ENCODE measurements around the gene GBF1. TPM values are rescaled to one million over a fixed set of nuclear protein-coding genes. Genes with fewer than 3 reads are reported as not detected.

The GBF1 gene
- total and polyA plus RNA-seq, 2 of the 13 experiments (the other 11 are each of a cell fraction or from before 2014, with no cell fraction given) = 17.1 to 21.9 TPM

DNA sequence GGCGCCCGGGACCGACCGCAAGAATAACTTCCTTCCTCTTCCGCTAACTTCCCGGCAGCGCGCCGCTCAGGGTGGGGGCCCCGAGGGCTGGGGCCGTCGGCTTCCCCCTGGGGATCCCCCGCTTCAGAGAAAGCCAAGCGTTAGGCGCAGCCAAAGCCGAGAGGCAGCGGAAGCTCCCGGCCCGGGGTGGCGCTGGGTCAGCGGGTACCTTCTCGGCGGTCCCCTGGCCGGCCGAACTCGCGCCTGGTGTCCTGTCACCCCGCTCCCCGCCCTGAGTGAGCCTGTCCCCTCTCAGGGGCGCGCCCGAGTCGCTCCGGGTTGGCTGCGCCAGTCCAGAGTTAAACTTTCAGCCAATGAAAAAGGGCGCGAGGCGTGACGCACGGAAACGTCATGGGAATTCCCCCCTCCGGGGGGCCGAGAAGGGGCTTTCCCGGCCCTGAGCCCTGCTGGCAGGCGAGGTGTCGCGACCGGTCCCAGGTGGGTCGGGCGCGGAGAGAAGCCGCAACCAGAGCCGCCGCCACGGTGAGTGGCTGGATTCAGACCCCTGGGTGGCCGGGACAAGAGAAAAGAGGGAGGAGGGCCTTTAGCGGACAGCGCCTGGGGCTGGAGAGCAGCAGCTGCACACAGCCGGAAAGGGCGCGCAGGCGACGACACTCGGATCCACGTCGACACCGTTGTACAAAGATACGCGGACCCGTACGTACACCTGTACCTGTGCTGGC lies 148.9 kb downstream of the GBF1 start (continued):
- TF ChIP-seq, protein P1, sequence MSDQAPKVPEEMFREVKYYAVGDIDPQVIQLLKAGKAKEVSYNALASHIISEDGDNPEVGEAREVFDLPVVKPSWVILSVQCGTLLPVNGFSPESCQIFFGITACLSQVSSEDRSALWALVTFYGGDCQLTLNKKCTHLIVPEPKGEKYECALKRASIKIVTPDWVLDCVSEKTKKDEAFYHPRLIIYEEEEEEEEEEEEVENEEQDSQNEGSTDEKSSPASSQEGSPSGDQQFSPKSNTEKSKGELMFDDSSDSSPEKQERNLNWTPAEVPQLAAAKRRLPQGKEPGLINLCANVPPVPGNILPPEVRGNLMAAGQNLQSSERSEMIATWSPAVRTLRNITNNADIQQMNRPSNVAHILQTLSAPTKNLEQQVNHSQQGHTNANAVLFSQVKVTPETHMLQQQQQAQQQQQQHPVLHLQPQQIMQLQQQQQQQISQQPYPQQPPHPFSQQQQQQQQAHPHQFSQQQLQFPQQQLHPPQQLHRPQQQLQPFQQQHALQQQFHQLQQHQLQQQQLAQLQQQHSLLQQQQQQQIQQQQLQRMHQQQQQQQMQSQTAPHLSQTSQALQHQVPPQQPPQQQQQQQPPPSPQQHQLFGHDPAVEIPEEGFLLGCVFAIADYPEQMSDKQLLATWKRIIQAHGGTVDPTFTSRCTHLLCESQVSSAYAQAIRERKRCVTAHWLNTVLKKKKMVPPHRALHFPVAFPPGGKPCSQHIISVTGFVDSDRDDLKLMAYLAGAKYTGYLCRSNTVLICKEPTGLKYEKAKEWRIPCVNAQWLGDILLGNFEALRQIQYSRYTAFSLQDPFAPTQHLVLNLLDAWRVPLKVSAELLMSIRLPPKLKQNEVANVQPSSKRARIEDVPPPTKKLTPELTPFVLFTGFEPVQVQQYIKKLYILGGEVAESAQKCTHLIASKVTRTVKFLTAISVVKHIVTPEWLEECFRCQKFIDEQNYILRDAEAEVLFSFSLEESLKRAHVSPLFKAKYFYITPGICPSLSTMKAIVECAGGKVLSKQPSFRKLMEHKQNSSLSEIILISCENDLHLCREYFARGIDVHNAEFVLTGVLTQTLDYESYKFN (CRISPR knock-in tag; conservative IDR thresholded peaks at IDR 0.05) = peak; percentile 27
- 0 out of 2 replicates have a peak, but pooled peaks have one; percentile 38 for TF ChIP-seq ISX (CRISPR knock-in tag; conservative IDR thresholded peaks at IDR 0.05)
- TF ChIP-seq PAF1 (CRISPR knock-in tag; IDR thresholded peaks at IDR 0.05) = no peak
- no peak for TF ChIP-seq FOXK2 (IDR thresholded peaks at IDR 0.05)
- TF ChIP-seq DMAP1 (CRISPR knock-in tag; IDR thresholded peaks at IDR 0.05) = peak; percentile 83
- TF ChIP-seq, protein P2, sequence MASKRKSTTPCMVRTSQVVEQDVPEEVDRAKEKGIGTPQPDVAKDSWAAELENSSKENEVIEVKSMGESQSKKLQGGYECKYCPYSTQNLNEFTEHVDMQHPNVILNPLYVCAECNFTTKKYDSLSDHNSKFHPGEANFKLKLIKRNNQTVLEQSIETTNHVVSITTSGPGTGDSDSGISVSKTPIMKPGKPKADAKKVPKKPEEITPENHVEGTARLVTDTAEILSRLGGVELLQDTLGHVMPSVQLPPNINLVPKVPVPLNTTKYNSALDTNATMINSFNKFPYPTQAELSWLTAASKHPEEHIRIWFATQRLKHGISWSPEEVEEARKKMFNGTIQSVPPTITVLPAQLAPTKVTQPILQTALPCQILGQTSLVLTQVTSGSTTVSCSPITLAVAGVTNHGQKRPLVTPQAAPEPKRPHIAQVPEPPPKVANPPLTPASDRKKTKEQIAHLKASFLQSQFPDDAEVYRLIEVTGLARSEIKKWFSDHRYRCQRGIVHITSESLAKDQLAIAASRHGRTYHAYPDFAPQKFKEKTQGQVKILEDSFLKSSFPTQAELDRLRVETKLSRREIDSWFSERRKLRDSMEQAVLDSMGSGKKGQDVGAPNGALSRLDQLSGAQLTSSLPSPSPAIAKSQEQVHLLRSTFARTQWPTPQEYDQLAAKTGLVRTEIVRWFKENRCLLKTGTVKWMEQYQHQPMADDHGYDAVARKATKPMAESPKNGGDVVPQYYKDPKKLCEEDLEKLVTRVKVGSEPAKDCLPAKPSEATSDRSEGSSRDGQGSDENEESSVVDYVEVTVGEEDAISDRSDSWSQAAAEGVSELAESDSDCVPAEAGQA (IDR thresholded peaks at IDR 0.05; ENCODE audit: low read depth) = peak; percentile 84
- TF ChIP-seq, protein P2 (CRISPR knock-in tag; IDR thresholded peaks at IDR 0.05; ENCODE audit: borderline replicate concordance) = peak; percentile 47; the same call in 1 of the 2 replicates
- TF ChIP-seq ZNF879 (CRISPR knock-in tag; IDR thresholded peaks at IDR 0.05) = no peak
- TF ChIP-seq, protein P3, sequence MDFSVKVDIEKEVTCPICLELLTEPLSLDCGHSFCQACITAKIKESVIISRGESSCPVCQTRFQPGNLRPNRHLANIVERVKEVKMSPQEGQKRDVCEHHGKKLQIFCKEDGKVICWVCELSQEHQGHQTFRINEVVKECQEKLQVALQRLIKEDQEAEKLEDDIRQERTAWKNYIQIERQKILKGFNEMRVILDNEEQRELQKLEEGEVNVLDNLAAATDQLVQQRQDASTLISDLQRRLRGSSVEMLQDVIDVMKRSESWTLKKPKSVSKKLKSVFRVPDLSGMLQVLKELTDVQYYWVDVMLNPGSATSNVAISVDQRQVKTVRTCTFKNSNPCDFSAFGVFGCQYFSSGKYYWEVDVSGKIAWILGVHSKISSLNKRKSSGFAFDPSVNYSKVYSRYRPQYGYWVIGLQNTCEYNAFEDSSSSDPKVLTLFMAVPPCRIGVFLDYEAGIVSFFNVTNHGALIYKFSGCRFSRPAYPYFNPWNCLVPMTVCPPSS (IDR thresholded peaks at IDR 0.05) = no peak
- TF ChIP-seq, protein P4, sequence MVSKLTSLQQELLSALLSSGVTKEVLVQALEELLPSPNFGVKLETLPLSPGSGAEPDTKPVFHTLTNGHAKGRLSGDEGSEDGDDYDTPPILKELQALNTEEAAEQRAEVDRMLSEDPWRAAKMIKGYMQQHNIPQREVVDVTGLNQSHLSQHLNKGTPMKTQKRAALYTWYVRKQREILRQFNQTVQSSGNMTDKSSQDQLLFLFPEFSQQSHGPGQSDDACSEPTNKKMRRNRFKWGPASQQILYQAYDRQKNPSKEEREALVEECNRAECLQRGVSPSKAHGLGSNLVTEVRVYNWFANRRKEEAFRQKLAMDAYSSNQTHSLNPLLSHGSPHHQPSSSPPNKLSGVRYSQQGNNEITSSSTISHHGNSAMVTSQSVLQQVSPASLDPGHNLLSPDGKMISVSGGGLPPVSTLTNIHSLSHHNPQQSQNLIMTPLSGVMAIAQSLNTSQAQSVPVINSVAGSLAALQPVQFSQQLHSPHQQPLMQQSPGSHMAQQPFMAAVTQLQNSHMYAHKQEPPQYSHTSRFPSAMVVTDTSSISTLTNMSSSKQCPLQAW (CRISPR knock-in tag; IDR thresholded peaks at IDR 0.05) = peak; percentile 15; the same call in 1 of the 2 replicates
- peak; percentile 14; the same call in 1 of the 2 replicates for TF ChIP-seq TP53 (CRISPR knock-in tag; conservative IDR thresholded peaks at IDR 0.05)
- TF ChIP-seq RBM39 (IDR thresholded peaks at IDR 0.05; ENCODE audit: low read depth, low read length, poor library complexity, severe bottlenecking) = peak; percentile 80
- TF ChIP-seq, protein P5, sequence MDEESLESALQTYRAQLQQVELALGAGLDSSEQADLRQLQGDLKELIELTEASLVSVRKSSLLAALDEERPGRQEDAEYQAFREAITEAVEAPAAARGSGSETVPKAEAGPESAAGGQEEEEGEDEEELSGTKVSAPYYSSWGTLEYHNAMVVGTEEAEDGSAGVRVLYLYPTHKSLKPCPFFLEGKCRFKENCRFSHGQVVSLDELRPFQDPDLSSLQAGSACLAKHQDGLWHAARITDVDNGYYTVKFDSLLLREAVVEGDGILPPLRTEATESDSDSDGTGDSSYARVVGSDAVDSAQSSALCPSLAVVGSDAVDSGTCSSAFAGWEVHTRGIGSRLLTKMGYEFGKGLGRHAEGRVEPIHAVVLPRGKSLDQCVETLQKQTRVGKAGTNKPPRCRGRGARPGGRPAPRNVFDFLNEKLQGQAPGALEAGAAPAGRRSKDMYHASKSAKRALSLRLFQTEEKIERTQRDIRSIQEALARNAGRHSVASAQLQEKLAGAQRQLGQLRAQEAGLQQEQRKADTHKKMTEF (CRISPR knock-in tag; IDR thresholded peaks at IDR 0.05) = peak; percentile 88; the same call in 1 of the 2 replicates
- peak in 1 of 2 experiments; percentile 51; a peak in 2 of 4 replicates for TF ChIP-seq POLR2A (IDR thresholded peaks at IDR 0.05; ENCODE audit: insufficient read depth in 1 of 2, low read depth in 2 of 2, low read length in 2 of 2)
- TF ChIP-seq CREM (IDR thresholded peaks at IDR 0.05) = peak; percentile 97
- TF ChIP-seq CREM (CRISPR knock-in tag; IDR thresholded peaks at IDR 0.05) = peak; percentile 73; the same call in 1 of the 2 replicates
